ENCODE data around the gene NIPBL.
"Not testable (repeated sequence)": the region's sequence is repeated elsewhere in the genome, so short reads cannot be mapped to it uniquely, and the experiment has no call there.

Gene NIPBL

GRCh38 chr5:36950586-36951457 is 74.3 kb downstream of the NIPBL start:
- no peak for DNase-seq

GRCh38 chr5:36953043-36953442 is 76.5 kb downstream of the NIPBL start:
- no peak for DNase-seq

- no peak for DNase-seq
Observed at GRCh38 chr5:36957953-36958537, 81.5 kb downstream of the NIPBL start.

- DNase-seq: no peak
Observed at GRCh38 chr5:36958612-36959011, 82.0 kb downstream of the NIPBL start.

- DNase-seq: no peak
Observed at GRCh38 chr5:36965179-36965578, 88.6 kb downstream of the NIPBL start.

GRCh38 chr5:36969700-36970395 is 93.3 kb downstream of the NIPBL start:
- no peak for DNase-seq

GRCh38 chr5:36978196-36978595 is 101.6 kb downstream of the NIPBL start:
- DNase-seq: no peak

- no peak for DNase-seq
Observed at GRCh38 chr5:36982146-36982545, 105.6 kb downstream of the NIPBL start.

- DNase-seq: no peak
Observed at GRCh38 chr5:36985387-36985786, 108.8 kb downstream of the NIPBL start.

- DNase-seq: no peak
Observed at GRCh38 chr5:36988396-36988795, 111.8 kb downstream of the NIPBL start.

- no peak for DNase-seq
Observed at GRCh38 chr5:36998578-36998977, 122.0 kb downstream of the NIPBL start.

GRCh38 chr5:37002176-37002751 is 125.7 kb downstream of the NIPBL start:
- no peak for DNase-seq

GRCh38 chr5:37005252-37005651 is 128.7 kb downstream of the NIPBL start:
- DNase-seq: no peak

- no peak for DNase-seq
Observed at GRCh38 chr5:37005946-37006540, 129.5 kb downstream of the NIPBL start.

GRCh38 chr5:37013181-37013580 is 136.6 kb downstream of the NIPBL start:
- not testable (repeated sequence) for DNase-seq

GRCh38 chr5:37014321-37014720 is 137.8 kb downstream of the NIPBL start:
- DNase-seq: no peak

GRCh38 chr5:37015795-37016666 is 139.5 kb downstream of the NIPBL start:
- no peak for DNase-seq

- DNase-seq: no peak
Observed at GRCh38 chr5:37028910-37029309, 152.3 kb downstream of the NIPBL start.

GRCh38 chr5:37029436-37029835 is 152.9 kb downstream of the NIPBL start:
- no peak for DNase-seq

GRCh38 chr5:37034955-37035354 is 158.4 kb downstream of the NIPBL start:
- DNase-seq: no peak

- no peak for DNase-seq
Observed at GRCh38 chr5:37037840-37038239, 161.3 kb downstream of the NIPBL start.

- DNase-seq: no peak
Observed at GRCh38 chr5:37039824-37040223, 163.3 kb downstream of the NIPBL start.
